Transverse colon (tissue), 4 donors: ENCODE data around the gene CORIN.

ENCODE experiments used
- CTCF ChIP-seq, 5 experiments: fragments of 200-600 bp in 3 of 5; fragments of 450-650 bp in 2 of 5; sonication (generic) in 3 of 5; IDR thresholded peaks; 1 replicate in 2 of 5; 2 replicates in 3 of 5; pipeline ENCODE4 v1.5.1; 2016 to 2017; ENCODE audit warnings: antibody characterized with exemption in 5 of 5, inconsistent platforms in 3 of 5, mild to moderate bottlenecking in 2 of 5, moderate library complexity in 1 of 5
- EP300 ChIP-seq: sonication (generic); formaldehyde crosslinking; IDR thresholded peaks from one replicate; pipeline ENCODE4 v1.6.1; 2017; ENCODE audit warnings: antibody characterized with exemption, low read depth
- POLR2A ChIP-seq: fragments of 450-650 bp; IDR thresholded peaks from one replicate; pipeline ENCODE4 v1.6.1; 2016; ENCODE audit warnings: antibody characterized with exemption, mild to moderate bottlenecking, moderate library complexity
- POLR2AphosphoS5 ChIP-seq, 3 donors: sonication (generic); formaldehyde crosslinking; IDR thresholded peaks; one replicate each; pipeline ENCODE4 v1.6.1; 2016; ENCODE audit warnings: antibody characterized with exemption in 3 of 3

GRCh38 chr4:47659342-47659741 is 178.5 kb downstream of the CORIN start:
- no peak for TF ChIP-seq CTCF (IDR thresholded peaks at IDR 0.05)
- no peak for TF ChIP-seq EP300
- no peak for TF ChIP-seq POLR2AphosphoS5 (IDR thresholded peaks at IDR 0.05)
- no peak for TF ChIP-seq POLR2A
